HG02943 (cell line): Measurements from ENCODE around the gene MYCBPAP.

ENCODE experiments used
- ATAC-seq: cut with Tn5 transposase; IDR thresholded peaks from one replicate; pipeline ENCODE4 v1.9.1; 2021; ENCODE audit warnings: mild to moderate bottlenecking, low read depth, moderate library complexity; ENCODE audit not compliant: unreplicated experiment

The MYCBPAP gene

GRCh38 chr17:50548831-50549230 lies 40.6 kb downstream of the MYCBPAP start:
- no peak for ATAC-seq

- ATAC-seq, result no peak
These were observed 41.2 kb downstream of the MYCBPAP start for GRCh38 chr17:50549256-50549941.

- ATAC-seq, result no peak
These were observed 41.7 kb downstream of the MYCBPAP start for GRCh38 chr17:50549969-50550368.

- ATAC-seq, result no peak
These were observed 42.6 kb downstream of the MYCBPAP start for GRCh38 chr17:50550661-50551432.

GRCh38 chr17:50551433-50551815 lies 43.2 kb downstream of the MYCBPAP start:
- no peak for ATAC-seq

- no peak for ATAC-seq
These were observed 43.6 kb downstream of the MYCBPAP start for GRCh38 chr17:50551884-50552283.

GRCh38 chr17:50554201-50554600 lies 46.0 kb downstream of the MYCBPAP start:
- no peak for ATAC-seq

- no peak for ATAC-seq
These were observed 48.6 kb downstream of the MYCBPAP start for GRCh38 chr17:50556803-50557202.

GRCh38 chr17:50557630-50558029 lies 49.4 kb downstream of the MYCBPAP start:
- ATAC-seq, result no peak

- no peak for ATAC-seq
These were observed 49.9 kb downstream of the MYCBPAP start for GRCh38 chr17:50558091-50558490.

- no peak for ATAC-seq
These were observed 50.3 kb downstream of the MYCBPAP start for GRCh38 chr17:50558581-50558940.

- no peak for ATAC-seq
These were observed 50.8 kb downstream of the MYCBPAP start for GRCh38 chr17:50558941-50559614.

GRCh38 chr17:50559674-50560184 lies 51.5 kb downstream of the MYCBPAP start:
- no peak for ATAC-seq

- peak; percentile 90 for ATAC-seq
These were observed 52.1 kb downstream of the MYCBPAP start, which contains the start of gene CACNA1G for GRCh38 chr17:50560185-50560824. CACNA1G (plus strand) TSS chr17:50560715; CDS start chr17:50561460, 745 bp downstream.

GRCh38 chr17:50560931-50561745 lies 52.9 kb downstream of the MYCBPAP start:
- ATAC-seq, result no peak

- no peak for ATAC-seq
These were observed 53.5 kb downstream of the MYCBPAP start for GRCh38 chr17:50561746-50562141.

GRCh38 chr17:50562242-50563091 lies 54.2 kb downstream of the MYCBPAP start:
- no peak for ATAC-seq

GRCh38 chr17:50563092-50563511 lies 54.9 kb downstream of the MYCBPAP start:
- ATAC-seq, result no peak

GRCh38 chr17:50564916-50565315 lies 56.7 kb downstream of the MYCBPAP start:
- ATAC-seq, result no peak
